ENCODE data around the gene TRIM9. TPM values are rescaled to one million over a fixed set of nuclear protein-coding genes. Genes with fewer than 3 reads are reported as not detected.

The TRIM9 gene
- 1 to 10 TPM in 1 of 6 experiments, under 1 TPM in 5; 0.07 to 1.9 (median 0.32) TPM for total RNA-seq
- long read RNA-seq, result 0 reads

DNA sequence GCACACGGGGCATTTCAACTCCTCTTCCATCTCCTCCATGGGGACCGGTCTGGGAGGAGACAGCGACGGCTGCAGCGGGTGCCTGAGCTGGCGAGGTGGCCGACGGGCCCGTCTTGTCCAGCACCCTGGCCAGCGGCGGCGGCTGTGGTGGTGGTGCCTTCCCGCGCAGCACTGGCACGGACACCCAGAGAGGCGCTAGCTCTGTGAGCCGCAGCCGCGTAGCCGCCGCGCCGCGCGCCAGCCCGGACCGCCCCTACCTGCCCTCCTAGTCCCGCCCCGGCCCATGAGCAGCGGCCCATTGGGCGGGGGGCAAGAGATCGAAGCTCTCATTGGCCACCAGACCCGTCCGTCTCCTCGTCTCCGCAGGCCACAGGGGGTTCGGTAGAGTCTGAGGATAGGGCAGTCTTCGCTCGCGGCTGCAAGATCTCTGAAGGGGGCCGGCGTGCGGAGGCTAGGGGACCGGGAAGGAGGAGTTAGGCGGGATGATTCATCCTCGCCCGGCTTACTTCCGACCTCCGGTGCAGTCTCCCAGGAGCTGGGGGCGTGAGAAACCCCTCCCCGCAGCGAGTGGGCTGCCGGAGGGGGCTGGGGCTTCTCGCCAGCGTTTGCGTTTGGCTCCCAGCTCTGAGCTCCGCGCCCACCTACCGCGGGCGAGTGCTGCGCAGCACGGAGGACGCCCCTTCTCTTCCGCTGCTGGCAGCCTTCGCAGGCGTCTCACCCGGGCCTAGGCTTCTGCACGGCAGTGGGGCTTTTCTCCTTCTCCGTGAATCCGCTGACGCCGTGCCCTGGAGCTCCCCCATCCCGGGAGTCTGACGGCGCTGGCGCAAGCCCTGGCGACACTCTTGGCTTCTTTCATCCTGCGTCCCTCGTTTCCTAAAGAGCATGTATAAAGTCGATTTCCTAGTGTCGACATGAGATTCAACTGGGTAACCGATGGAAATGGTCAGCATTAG, at the start of gene TRIM9:
TRIM9 (minus strand) TSS at position 205 of the 953 bp plus-strand sequence; CDS start at position 39, 166 bp downstream.
- peak; percentile 91 to 96 (median 93) for DNase-seq
- Histone ChIP-seq H3K4me1 (peaks cover 0 to 19% (median 2%) of the 10 kb centered on the region in 4 donors), H3K27ac (peak within 1 kb of the TSS in 1 of 3 donors; percentile 11), H3K36me3 (no peaks in the 10 kb centered on the region), H3K9me3 (no peaks in the 10 kb centered on the region), H3K4me3 (peak within 1 kb of the TSS; percentile 40 to 61 (median 48)), H3K27me3 (peaks cover 0 to 20% of the 10 kb centered on the region in 2 donors)
- 6% methylated on average over 7 of the region's 83 CpGs for WGBS (ENCODE audit: insufficient coverage, low coverage, low lambda C conversion rate, missing lambda C conversion rate)
- ATAC-seq, result peak; percentile 95 to 98 (median 97)
- TF ChIP-seq POLR2A (IDR thresholded peaks at IDR 0.05), result no peak
- TF ChIP-seq, protein P1, sequence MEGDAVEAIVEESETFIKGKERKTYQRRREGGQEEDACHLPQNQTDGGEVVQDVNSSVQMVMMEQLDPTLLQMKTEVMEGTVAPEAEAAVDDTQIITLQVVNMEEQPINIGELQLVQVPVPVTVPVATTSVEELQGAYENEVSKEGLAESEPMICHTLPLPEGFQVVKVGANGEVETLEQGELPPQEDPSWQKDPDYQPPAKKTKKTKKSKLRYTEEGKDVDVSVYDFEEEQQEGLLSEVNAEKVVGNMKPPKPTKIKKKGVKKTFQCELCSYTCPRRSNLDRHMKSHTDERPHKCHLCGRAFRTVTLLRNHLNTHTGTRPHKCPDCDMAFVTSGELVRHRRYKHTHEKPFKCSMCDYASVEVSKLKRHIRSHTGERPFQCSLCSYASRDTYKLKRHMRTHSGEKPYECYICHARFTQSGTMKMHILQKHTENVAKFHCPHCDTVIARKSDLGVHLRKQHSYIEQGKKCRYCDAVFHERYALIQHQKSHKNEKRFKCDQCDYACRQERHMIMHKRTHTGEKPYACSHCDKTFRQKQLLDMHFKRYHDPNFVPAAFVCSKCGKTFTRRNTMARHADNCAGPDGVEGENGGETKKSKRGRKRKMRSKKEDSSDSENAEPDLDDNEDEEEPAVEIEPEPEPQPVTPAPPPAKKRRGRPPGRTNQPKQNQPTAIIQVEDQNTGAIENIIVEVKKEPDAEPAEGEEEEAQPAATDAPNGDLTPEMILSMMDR (IDR thresholded peaks at IDR 0.05), result no peak
- intact Hi-C loops (cut with DNase I), result no loop called here

DNA sequence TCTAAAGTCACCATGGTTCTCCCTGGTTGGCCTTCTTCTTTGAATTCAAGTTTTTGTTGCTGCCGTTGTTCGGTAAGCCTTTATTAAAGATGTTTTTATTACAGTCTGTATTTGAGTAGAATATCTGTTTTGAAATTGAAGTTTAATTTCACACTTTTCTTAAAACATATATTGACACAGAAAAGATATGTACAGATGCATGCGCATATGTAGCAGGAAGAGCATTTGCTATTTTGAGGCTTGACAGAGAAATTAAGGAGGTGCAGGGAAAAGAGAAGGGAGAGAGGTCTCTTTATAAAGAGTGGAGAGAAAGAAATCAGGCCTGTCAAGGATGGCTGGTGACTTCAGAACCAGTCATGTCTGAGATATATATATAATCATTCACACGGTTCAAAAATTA, 46.0 kb upstream of the TRIM9 start:
- DNase-seq (no peak), ATAC-seq (no peak)
- Histone ChIP-seq H3K4me1 (no peaks in the 10 kb centered on the region), H3K9me3 (no peaks in the 10 kb centered on the region), H3K36me3 (no peaks in the 10 kb centered on the region), H3K27me3 (no peaks in the 10 kb centered on the region), H3K4me3 (no peak overlapping the region), H3K27ac (no peak overlapping the region)
- intact Hi-C loops (cut with DNase I), result no loop called here
- TF ChIP-seq, protein P1 (IDR thresholded peaks at IDR 0.05), result no peak
- TF ChIP-seq POLR2A (IDR thresholded peaks at IDR 0.05), result no peak
- 91% methylated on average over 4 of the region's 4 CpGs for WGBS (ENCODE audit: insufficient coverage, low coverage, low lambda C conversion rate, missing lambda C conversion rate)

DNA sequence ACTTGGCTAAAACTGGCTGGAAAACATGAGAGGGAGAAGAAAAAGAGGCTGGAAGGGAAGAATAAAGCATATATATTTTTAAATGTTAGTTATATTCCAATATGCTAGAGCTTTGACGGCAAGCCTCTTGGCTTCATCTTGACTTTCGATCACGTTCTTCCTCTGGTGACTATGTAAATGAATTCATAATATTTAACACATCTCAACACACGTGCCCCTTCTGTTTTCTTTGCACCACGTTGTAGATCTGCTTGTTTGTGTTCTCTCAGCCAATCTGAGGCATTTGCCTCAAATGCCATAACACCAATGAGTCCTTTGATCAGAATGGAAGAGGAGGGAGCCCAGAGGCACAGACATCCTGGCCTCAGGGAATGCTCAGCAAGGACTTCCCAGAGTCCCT, 45.4 kb upstream of the TRIM9 start:
- Histone ChIP-seq H3K4me3 (no peak overlapping the region), H3K36me3 (no peaks in the 10 kb centered on the region), H3K27me3 (no peaks in the 10 kb centered on the region), H3K9me3 (no peaks in the 10 kb centered on the region), H3K27ac (no peak overlapping the region), H3K4me1 (no peaks in the 10 kb centered on the region)
- TF ChIP-seq, protein P1 (IDR thresholded peaks at IDR 0.05), result no peak
- TF ChIP-seq POLR2A (IDR thresholded peaks at IDR 0.05), result no peak
- no peak for DNase-seq
- 64% methylated on average over 5 of the region's 5 CpGs for WGBS (ENCODE audit: insufficient coverage, low coverage, low lambda C conversion rate, missing lambda C conversion rate)
- no peak for ATAC-seq
- intact Hi-C loops (cut with DNase I), result no loop called here

DNA sequence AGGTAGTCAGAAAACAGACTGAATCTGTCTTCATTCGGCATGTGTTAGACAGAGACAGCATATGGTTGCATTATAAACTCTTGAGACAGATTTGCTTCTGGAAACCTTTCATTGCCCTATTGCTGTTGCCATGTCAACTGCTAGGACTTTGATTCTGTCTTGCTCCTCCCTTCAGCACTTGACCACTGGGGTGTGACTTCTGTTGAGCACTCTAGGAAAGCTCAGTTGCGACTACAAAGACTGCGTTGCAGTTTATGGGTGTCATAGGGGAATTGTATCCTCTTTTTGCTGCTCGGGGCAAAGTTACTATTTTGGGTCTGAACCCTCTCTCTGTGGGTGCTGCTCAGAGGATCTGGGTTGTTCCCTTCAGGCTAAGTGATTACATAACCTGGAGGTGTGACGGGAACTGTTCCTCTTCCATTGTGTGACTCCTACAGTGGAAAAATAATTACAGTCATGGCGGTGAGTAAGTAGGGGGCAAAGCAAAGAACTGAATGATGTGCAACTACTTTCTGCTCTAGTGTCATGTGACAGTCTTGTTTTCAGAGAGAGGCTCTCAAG, 44.3 kb upstream of the TRIM9 start:
- TF ChIP-seq, protein P1 (IDR thresholded peaks at IDR 0.05), result no peak
- TF ChIP-seq POLR2A (IDR thresholded peaks at IDR 0.05), result no peak
- ATAC-seq, result peak; percentile 20 to 53 (median 46)
- intact Hi-C loops (cut with DNase I), result no loop called here

More for the DNA sequence above, 44.3 kb upstream of the TRIM9 start:
- H3K27ac ChIP-seq, result no peak overlapping the region
- H3K4me1 ChIP-seq, result no peaks in the 10 kb centered on the region
- H3K4me3 ChIP-seq, result no peak overlapping the region
- WGBS (ENCODE audit: insufficient coverage, low coverage, low lambda C conversion rate, missing lambda C conversion rate), result 83% methylated on average over 6 of the region's 6 CpGs
- H3K9me3 ChIP-seq, result no peaks in the 10 kb centered on the region
- H3K27me3 ChIP-seq, result no peaks in the 10 kb centered on the region
- H3K36me3 ChIP-seq, result no peaks in the 10 kb centered on the region
- no peak for DNase-seq

All from right lobe of liver (tissue), 6 donors.